GM18868 (cell line): Measurements from ENCODE around the gene TKT.
A peak's percentile ranks its signal among the peaks of the same experiment; 100 is the strongest.

Experiments used
- ATAC-seq: cut with Tn5 transposase; IDR thresholded peaks from one replicate; pipeline ENCODE4 v1.9.1; 2021; ENCODE audit warnings: mild to moderate bottlenecking, moderate library complexity; ENCODE audit not compliant: unreplicated experiment

The TKT gene

GRCh38 chr3:53183514-53183913 is 72.3 kb downstream of the TKT start:
- no peak for ATAC-seq

- ATAC-seq, result no peak
These were observed 73.0 kb downstream of the TKT start for GRCh38 chr3:53182764-53183355.

- no peak for ATAC-seq
These were observed 74.3 kb downstream of the TKT start for GRCh38 chr3:53181528-53181927.

- no peak for ATAC-seq
These were observed 74.8 kb downstream of the TKT start for GRCh38 chr3:53181024-53181371.

- peak; percentile 98 for ATAC-seq
These were observed 75.4 kb downstream of the TKT start for GRCh38 chr3:53180305-53181023.

- no peak for ATAC-seq
These were observed 76.2 kb downstream of the TKT start for GRCh38 chr3:53179580-53179979.

GRCh38 chr3:53178246-53178645 is 77.6 kb downstream of the TKT start:
- no peak for ATAC-seq

GRCh38 chr3:53175613-53176540 is 79.9 kb downstream of the TKT start:
- ATAC-seq, result no peak
